GM12865 (cell line): ENCODE results near the gene MEGF10.
"Not testable (repeated sequence)": the region's sequence is repeated elsewhere in the genome, so short reads cannot be mapped to it uniquely, and the experiment has no call there.

Source experiments
- DNase-seq: peaks from one replicate; pipeline ENCODE4 v3.0.0; 2010; ENCODE audit warnings: low read depth
- H3K4me3 ChIP-seq: 2 replicates; pipeline ENCODE4 v1.5.1; 2011; ENCODE audit warnings: mild to moderate bottlenecking, low read depth, low read length, control low read depth
- CTCF ChIP-seq: IDR thresholded peaks from 2 replicates; pipeline ENCODE4 v1.5.1; 2011; ENCODE audit warnings: low read length, control low read depth, low read depth, inconsistent platforms; ENCODE audit not compliant: insufficient read depth; ENCODE audit errors: missing control alignments

The MEGF10 gene

GRCh38 chr5:127316011-127316410 lies 25.4 kb downstream of the MEGF10 start:
- no peak overlapping the region for H3K4me3 ChIP-seq
- no peak for TF ChIP-seq CTCF
- DNase-seq: no peak

- not testable (repeated sequence) for H3K4me3 ChIP-seq, DNase-seq
These were observed 26.8 kb downstream of the MEGF10 start for GRCh38 chr5:127317385-127317784.

GRCh38 chr5:127320032-127320965 lies 29.7 kb downstream of the MEGF10 start:
- DNase-seq: peak; percentile 75
- TF ChIP-seq CTCF: no peak
- no peak overlapping the region for H3K4me3 ChIP-seq

- no peak for TF ChIP-seq CTCF
- no peak overlapping the region for H3K4me3 ChIP-seq
- DNase-seq: no peak
These were observed 30.9 kb downstream of the MEGF10 start for GRCh38 chr5:127321465-127321864.

GRCh38 chr5:127322403-127322802 lies 31.8 kb downstream of the MEGF10 start:
- TF ChIP-seq CTCF: no peak
- no peak for DNase-seq
- no peak overlapping the region for H3K4me3 ChIP-seq

- no peak overlapping the region for H3K4me3 ChIP-seq
- no peak for DNase-seq
- no peak for TF ChIP-seq CTCF
These were observed 34.2 kb downstream of the MEGF10 start for GRCh38 chr5:127324756-127325155.

GRCh38 chr5:127326431-127326830 lies 35.8 kb downstream of the MEGF10 start:
- no peak for TF ChIP-seq CTCF
- DNase-seq: no peak
- no peak overlapping the region for H3K4me3 ChIP-seq
